ENCODE results near the gene STARD3. TPM values are rescaled to one million over a fixed set of nuclear protein-coding genes. Genes with fewer than 3 reads are reported as not detected.

Gene STARD3
- total and polyA plus RNA-seq, 12 donors = 38.6 to 220 (median 93.6) TPM

- Histone ChIP-seq H3K27ac (peak overlapping the region in 1 of 5 donors; percentile 61), H3K4me1 (replicated peaks in 1 of 2) (peaks cover 6 to 12% of the 10 kb centered on the region in 2 donors), H3K27me3 (no peaks in the 10 kb centered on the region), H3K4me3 (peak overlapping the region in 2 of 4 donors; percentile 28 to 81), H3K9me3 (replicated peaks in 1 of 3) (no peaks in the 10 kb centered on the region), H3K36me3 (replicated peaks in 1 of 2) (no peaks in the 10 kb centered on the region)
- no peak for DNase-seq
- TF ChIP-seq POLR2A (IDR thresholded peaks at IDR 0.05) (no peak), CTCF (IDR thresholded peaks at IDR 0.05) (no peak)
- WGBS, 4 donors = 2 to 6% (median 4%) methylated on average over 12 to 33 of the region's 33 CpGs
- intact Hi-C loops (cut with DNase I) = no loop called here
Observed at GRCh38 chr17:39618246-39618913, 18.6 kb upstream of the STARD3 start.

DNA sequence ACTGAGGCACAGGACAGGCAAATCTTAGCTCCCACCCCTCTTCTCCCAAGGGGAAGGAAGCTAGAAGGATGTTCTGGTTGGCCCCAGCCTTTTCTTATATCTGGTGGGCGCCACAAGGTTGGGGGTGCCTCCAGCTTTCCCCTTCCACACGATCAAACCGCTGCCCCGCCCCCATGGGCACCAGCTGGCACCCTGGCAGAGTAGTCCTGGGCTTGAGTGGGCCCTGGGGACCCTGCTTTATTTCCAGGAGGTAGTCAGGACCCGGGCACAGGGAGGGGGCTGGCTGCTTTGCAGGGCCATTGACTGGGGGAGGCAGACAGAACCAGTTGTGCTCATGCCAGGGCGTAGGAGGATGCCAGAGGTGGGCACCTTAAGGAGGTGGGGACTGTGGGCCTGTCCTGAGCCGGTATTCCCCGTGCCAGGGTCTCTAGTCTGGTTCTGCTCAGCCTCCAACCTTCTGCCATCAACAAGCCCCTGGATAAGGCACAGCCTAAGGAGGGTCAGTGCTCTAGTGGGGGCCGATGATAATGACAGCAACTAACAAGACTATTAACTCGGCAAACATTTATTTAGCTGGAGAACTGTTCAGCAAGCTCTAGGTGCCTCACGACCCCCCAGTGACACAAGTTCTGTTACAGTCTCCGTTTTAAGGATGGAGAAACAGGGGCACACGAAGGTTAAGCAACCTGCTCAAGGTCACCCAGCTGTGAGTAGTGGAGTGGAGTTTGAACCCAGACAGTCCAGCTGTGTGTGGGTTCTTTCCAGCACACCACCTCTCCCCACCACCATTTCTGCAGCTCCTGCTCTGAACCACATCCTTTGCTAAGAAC, 17.8 kb upstream of the STARD3 start:
- no peak overlapping the region for H3K4me3 ChIP-seq
- no peaks in the 10 kb centered on the region for H3K36me3 ChIP-seq (replicated peaks in 1 of 2)
- intact Hi-C loops (cut with DNase I) = no loop called here
- TF ChIP-seq POLR2A (IDR thresholded peaks at IDR 0.05) (no peak), CTCF (IDR thresholded peaks at IDR 0.05) (no peak)
- 38 to 63% (median 54%) methylated on average over 7 to 13 of the region's 13 CpGs for WGBS, 4 donors
- no peaks in the 10 kb centered on the region for H3K9me3 ChIP-seq (replicated peaks in 1 of 3)
- no peak overlapping the region for H3K27ac ChIP-seq
- H3K27me3 ChIP-seq = no peaks in the 10 kb centered on the region
- no peak for DNase-seq
- H3K4me1 ChIP-seq (replicated peaks in 1 of 2) = peaks cover 6 to 14% of the 10 kb centered on the region in 2 donors

DNA sequence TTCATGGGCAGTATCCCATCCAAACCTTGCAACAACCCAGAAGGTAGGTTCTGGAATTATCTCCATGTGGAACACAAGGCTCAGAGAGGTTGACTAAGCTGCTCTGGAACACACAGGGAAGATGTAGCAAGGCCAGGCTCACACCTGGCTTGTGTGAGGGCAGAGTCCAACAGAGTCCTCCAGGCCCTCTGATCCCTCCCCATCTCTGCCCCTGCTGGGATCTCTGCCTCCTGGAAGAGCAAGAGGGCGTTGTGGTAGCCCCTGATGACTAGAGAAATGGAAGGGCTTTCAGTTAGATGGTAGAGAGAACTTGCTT, 17.2 kb upstream of the STARD3 start:
- Histone ChIP-seq H3K4me3 (no peak overlapping the region), H3K9me3 (replicated peaks in 1 of 3) (no peaks in the 10 kb centered on the region), H3K36me3 (replicated peaks in 1 of 2) (no peaks in the 10 kb centered on the region), H3K27me3 (peaks cover 3% of the 10 kb centered on the region), H3K4me1 (replicated peaks in 1 of 2) (peaks cover 6 to 14% of the 10 kb centered on the region in 2 donors), H3K27ac (no peak overlapping the region)
- intact Hi-C loops (cut with DNase I) = loop anchor here in 1 of 2 donors (2.0 kb wide), 1 partner anchor 137 kb away; no protein-coding TSS in a partner anchor
- no peak for DNase-seq
- WGBS, 4 donors = 64 to 86% (median 79%) methylated on average over 1 of the region's 1 CpG
- TF ChIP-seq CTCF (IDR thresholded peaks at IDR 0.05) = no peak
- no peak for TF ChIP-seq POLR2A (IDR thresholded peaks at IDR 0.05)

- H3K4me3 ChIP-seq = no peak overlapping the region
- TF ChIP-seq CTCF (IDR thresholded peaks at IDR 0.05) = peak; percentile 96 to 100 (median 100)
- no peak for TF ChIP-seq POLR2A (IDR thresholded peaks at IDR 0.05)
- H3K27me3 ChIP-seq = peaks cover 7% of the 10 kb centered on the region
- H3K27ac ChIP-seq = peak overlapping the region in 1 of 5 donors; percentile 12
- no peaks in the 10 kb centered on the region for H3K9me3 ChIP-seq (replicated peaks in 1 of 3)
- H3K4me1 ChIP-seq (replicated peaks in 1 of 2) = peaks cover 8 to 14% of the 10 kb centered on the region in 2 donors
- H3K36me3 ChIP-seq (replicated peaks in 1 of 2) = no peaks in the 10 kb centered on the region
- intact Hi-C loops (cut with DNase I) = loop anchor here (2.0 kb wide), 3 partner anchors 47 to 135 kb away; partner anchors contain the start of gene PNMT (in 1 of the 2)
- peak; percentile 76 to 97 (median 89) for DNase-seq
- WGBS, 4 donors = 10 to 12% (median 11%) methylated on average over 25 to 26 of the region's 26 CpGs
Observed at GRCh38 chr17:39621523-39622379, 15.2 kb upstream of the STARD3 start.
